OCI-LY3 (cell line): ENCODE data around the gene NFIA.

Experiments used
- EZH2phosphoT487 ChIP-seq: fragments of 200-600 bp; shearing (Covaris generic); IDR thresholded peaks from 2 replicates; pipeline ENCODE4 v1.6.1; 2018; ENCODE audit warnings: antibody characterized with exemption, mixed run types, low read depth
- TF ChIP-seq, protein P1 (sequence below): fragments of 200-600, 300-600 bp; sonication (generic); IDR thresholded peaks from 2 replicates; pipeline ENCODE4 v1.5.1; 2014; ENCODE audit warnings: antibody characterized with exemption, low read length, low read depth

DNA sequence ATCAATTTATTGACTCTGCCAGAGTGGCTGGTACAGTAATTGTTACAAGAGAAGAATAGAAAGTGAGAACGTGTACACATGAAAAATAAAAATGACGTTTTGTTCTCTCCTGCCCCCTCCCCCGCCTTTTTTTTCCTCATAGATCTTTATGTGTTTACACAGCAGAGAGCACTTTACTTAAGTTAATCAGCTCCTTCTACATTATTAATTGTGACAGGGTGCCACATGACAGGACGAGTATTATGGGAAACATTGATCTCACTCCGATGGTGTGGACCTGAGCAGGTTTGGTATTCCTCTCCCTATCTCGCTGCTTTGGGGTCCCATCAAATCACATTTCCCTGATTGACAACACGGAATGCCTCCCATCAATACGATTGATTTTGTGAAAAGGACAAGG, 356.9 kb downstream of the NFIA start:
- TF ChIP-seq, protein P1, sequence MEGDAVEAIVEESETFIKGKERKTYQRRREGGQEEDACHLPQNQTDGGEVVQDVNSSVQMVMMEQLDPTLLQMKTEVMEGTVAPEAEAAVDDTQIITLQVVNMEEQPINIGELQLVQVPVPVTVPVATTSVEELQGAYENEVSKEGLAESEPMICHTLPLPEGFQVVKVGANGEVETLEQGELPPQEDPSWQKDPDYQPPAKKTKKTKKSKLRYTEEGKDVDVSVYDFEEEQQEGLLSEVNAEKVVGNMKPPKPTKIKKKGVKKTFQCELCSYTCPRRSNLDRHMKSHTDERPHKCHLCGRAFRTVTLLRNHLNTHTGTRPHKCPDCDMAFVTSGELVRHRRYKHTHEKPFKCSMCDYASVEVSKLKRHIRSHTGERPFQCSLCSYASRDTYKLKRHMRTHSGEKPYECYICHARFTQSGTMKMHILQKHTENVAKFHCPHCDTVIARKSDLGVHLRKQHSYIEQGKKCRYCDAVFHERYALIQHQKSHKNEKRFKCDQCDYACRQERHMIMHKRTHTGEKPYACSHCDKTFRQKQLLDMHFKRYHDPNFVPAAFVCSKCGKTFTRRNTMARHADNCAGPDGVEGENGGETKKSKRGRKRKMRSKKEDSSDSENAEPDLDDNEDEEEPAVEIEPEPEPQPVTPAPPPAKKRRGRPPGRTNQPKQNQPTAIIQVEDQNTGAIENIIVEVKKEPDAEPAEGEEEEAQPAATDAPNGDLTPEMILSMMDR: no peak
- no peak for TF ChIP-seq EZH2phosphoT487
